Dermis microvascular lymphatic vessel endothelial cell (primary cell): ENCODE measurements around the gene ZNF728. TPM values are rescaled to one million over a fixed set of nuclear protein-coding genes. Genes with fewer than 3 reads are reported as not detected.
"Not testable (repeated sequence)": the region's sequence is repeated elsewhere in the genome, so short reads cannot be mapped to it uniquely, and the experiment has no call there.

Experiments used
- DNase-seq, 2 donors: peaks; one replicate each; pipeline versions ENCODE4 v3.0.0 to v3.0.0-alpha.2; 2010; ENCODE audit warnings: low read depth in 2 of 2
- total RNA-seq: library from RNA; depleted of rRNA; stranded (reverse); fragments of >200 nt; gene quantifications from 2 replicates; pipeline ENCODE4 v1.2.1, GENCODE V29; 2014

The ZNF728 gene
- not detected in 2 replicates for total RNA-seq

DNA sequence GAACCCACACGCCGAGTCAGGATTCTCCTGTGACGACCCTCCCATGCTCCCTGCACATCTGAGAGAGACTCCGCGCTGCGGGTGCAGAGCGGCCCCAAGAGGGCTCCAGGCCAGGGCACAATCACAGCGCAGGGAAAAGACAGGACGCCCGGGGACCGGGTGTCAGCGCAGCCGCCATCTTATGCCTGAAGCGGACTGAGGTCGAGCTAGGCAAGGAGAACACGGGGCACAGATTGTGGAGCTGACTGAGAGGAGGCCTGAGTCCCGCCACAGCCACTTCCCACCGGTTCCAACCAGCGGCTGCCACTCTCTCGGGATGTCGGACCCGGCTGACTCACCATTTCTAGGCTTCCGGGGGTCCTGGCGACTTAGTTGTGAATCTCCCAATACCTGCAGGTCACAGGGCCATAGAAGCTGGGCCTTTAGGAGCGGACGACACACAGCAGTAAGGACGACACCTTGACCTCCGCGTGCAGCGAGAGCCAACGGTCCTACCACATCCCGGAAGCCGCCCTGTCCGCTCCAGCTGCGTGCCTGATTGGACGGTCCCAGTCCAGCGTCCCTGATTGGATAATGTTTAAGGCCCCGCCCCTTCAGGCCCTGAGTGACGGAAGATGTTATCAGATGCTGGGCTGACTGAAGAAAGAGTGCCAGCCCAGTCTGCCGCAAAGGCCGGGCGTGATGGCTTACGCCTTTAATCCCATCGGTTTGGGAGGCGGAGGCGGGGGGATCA lies at the start of gene ZNF728:
Gene ZNF728 (minus strand): TSS at position 487 of the 733 bp plus-strand sequence. CDS start 146 bp downstream, at position 341.
- DNase-seq = no peak

DNA sequence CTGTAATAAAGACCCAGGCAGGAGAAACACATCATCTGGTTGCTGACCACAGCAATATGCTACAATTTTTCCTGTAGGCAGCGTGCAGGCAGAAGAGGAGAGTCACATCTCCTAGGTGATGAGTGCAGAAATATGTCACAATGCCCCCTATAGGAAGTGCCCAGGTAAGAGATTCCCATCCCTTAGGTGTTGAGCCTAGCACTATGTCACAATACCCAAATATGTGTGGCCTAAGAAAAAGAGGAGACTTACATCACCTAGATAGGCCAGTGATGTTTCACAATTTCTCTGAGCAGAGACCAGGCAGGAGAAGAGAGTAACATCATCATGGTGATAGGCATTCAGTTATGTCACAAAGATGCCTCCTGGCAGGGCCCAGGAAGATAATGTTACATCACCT lies 49.4 kb upstream of the ZNF728 start:
- no peak for DNase-seq

DNA sequence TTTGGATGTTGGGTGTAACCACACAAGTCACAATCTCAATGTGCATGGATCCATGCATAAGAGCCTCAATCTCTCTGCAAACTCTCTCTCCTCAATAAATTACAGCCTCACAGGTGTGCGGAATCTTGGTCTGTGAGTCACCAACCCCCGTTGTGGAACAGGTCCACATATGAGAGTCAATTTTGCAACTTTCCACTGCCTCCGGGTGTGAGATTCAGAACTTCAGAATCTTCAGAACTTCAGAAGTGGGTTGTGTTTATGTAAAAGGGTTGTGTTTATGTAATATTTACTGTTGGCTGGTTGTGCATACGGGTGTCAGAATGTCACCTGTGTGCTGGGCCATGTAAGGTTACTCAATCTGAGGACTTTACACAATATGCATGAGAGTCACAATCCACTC lies 46.3 kb upstream of the ZNF728 start:
- no peak for DNase-seq

DNA sequence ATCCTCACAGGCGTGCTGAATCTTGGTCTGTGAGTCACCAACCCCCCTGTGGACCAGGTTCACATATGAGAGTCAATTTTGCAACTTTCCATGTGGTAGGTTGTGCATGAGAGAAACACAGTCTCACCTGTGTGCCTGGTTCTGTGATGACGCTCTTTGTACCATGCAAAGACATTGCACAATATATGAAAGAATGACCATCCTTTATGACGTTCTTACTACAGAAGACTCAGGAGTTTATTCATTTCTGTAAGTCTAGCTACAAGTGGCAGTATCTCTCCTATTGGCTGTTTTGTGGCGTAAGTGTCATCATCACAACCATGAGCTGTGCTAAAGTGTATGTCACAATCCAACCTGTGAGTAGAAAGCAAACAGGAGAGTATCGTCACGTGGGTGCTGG lies 43.8 kb upstream of the ZNF728 start:
- DNase-seq = no peak

DNA sequence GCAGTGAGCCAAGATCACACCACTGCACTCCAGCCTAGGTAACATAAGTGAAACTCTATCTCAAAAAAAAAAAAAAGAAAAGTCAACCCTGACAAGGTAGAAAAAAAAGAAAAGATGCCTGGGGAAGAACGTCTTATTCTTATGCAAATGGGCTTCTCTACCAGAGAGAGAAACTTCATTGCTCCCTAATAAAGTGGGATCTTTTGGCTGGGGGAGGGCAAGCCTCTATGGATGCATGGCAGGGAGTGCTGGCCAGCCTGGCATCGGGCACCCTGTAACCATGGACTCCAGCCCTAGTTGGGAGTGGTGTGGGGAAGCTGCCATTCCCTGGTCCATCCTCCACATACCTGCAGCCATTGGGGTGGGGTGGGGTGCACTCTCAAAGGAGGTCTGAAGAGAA lies 30.7 kb upstream of the ZNF728 start:
- DNase-seq = no peak

DNA sequence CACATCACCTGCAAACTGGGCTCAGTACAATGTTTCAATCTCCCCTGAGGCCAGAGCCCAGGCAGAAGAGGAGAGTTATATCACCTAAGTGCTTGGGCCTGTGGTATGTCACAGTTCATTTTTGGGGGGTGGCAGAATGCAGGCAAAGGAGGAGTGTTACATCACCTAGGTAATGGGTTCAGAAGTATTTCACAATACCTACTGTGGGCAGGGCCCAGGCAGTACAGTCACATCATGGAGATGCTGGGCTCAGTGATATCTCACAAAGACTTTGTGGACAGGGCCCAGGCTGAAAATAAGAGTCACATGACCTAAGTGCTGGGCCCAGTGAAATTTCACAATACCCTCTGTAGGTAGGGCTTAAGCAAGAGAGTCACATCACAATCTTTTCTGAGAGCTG lies 12.7 kb upstream of the ZNF728 start:
- DNase-seq = no peak

DNA sequence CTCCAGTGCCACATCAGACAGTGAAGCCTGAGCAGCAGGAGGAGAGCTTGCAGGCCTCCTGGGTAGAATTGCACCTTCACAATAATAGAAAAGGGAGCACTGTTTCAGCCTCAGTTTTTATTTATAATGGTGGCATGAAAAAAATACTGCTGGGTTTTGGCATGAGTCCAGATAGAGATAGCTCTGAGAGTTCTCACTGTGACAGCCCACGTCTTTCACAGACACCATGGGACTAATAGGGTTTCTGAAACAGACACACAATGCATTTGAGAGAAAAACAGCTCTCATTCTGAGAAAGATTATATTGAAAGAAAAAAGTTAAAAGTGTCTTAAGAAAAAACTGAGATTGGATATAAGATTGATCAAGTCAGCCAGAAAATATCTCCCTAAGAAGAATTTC lies 8.0 kb downstream of the ZNF728 start:
- not testable (repeated sequence) for DNase-seq

DNA sequence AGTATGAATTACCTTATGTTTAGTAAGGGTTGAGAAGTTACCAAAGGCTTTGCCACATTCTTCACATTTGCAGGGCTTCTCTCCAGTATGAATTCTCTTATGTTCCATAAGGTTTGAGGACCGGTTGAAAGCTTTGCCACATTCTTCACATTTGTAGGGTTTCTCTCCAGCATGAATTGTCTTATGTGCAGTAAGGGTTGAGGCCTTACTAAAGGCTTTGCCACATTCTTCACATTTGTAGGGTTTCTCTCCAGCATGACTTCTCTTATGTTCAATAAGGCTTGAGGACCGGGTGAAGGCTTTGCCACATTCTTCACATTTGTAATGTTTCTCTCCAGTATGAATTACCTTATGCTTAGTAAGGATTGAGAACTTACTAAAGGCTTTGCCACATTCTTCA lies 26.7 kb downstream of the ZNF728 start:
- no peak for DNase-seq

DNA sequence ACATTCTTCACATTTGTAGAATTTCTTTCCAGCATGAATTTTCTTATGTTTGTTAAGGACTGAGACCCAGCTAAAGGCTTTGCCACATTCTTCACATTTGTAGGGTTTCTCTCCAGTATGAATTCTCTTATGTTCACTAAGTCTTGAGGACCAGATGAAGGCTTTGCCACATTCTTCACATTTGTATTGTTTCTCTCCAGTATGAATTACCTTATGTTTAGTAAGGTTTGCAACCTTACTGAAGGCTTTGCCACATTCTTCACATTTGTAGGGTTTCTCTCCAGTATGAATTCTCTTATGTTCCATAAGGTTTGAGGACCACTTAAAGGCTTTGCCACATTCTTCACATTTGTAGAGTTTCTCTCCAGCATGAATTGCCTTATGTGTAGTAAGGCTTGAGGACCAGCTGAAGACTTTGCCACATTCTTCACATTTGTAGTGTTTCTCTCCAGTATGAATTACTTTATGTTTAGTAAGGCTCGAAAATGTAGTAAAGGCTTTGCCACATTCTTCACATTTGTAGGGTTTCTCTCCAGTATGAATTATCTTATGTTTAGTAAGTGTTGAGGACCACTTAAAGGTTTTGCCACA lies 27.3 kb downstream of the ZNF728 start:
- DNase-seq = not testable (repeated sequence)

DNA sequence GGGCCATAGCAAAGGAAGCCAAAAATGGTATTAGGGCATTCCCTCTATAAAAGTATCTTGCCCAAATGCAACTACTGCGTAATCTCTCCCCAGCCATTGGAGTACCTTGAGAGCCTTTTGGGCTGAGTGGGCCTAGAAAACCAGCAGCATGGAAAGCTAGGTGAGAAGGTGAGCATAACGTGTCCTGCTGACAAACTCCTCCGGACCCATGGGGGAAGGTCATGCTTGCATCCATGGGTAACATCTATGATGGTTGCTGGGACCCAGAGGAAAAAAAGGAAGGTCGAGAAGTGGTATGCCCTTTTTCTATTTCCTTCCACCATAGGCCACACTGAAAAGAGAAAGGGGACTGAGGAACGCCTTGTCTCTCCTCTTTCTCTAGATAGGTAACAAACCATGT lies 57.4 kb downstream of the ZNF728 start:
- DNase-seq = peak; percentile 15 to 50

DNA sequence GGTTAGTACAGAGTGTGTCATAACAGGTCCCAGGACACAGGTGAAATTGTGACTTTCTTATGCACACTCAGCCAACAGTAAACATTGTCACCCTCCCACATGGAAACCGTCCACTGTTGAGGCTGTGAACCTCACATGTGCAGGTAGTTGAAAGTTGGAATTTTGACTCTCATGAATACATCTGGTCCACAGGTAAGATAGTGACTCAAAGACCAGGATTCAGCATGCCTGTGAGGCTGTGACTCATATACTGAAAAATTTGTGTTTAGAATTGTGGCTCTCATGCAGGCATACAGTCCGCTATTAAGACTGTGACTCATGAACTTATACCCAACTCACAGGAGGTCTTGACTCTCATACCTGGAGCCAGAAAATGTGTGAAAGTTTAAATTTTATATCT lies 67.8 kb downstream of the ZNF728 start:
- no peak for DNase-seq

DNA sequence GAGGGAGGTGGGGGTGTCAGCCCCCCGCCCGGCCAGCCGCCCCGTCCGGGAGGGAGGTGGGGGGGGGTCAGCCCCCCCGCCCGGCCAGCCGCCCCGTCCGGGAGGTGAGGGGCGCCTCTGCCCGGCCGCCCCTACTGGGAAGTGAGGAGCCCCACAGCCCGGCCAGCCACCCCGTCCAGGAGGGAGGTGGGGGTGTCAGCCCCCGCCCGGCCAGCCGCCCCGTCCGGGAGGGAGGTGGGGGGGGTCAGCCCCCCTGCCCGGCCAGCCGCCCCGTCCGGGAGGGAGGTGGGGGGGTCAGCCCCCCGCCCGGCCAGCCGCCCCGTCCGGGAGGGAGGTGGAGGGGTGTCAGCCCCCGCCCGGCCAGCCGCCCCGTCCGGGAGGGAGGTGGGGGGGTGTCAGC lies 75.4 kb downstream of the ZNF728 start:
- not testable (repeated sequence) for DNase-seq

DNA sequence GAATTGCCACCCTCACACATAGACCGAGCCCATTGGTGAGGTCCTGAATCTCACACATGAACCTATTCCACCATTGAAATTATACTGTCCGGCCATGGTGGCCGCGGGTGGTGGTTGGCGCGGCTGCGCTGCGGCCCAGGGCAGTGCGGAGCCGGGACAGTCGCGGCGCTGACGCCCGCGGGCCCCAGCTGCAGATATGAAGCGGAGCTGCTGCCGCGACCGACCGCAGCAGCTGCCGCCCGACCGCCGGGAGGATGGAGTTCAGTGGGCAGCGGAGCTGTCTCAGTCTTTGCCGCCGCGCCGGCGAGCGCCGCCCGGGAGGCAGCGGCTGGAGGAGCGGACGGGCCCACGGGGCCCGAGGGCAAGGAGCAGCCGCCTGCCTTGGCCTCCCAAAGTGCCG lies 77.8 kb downstream of the ZNF728 start:
- DNase-seq = not testable (repeated sequence)

Other genes with a start within 250 kb of the ZNF728 start
- not detected in 2 replicates for gene ZNF99, start 219.0 kb downstream of the ZNF728 start, total RNA-seq
- gene ZNF723, start 170.9 kb downstream of the ZNF728 start, total RNA-seq = not detected in 2 replicates
- 1.3 and 1.7 TPM in 2 replicates for gene ZNF730, start 113.8 kb upstream of the ZNF728 start, total RNA-seq
- 4.9 and 5.3 TPM in 2 replicates for gene ZNF724, start 247.2 kb upstream of the ZNF728 start, total RNA-seq